ENCODE measurements around the gene SLCO4A1. TPM values are rescaled to one million over a fixed set of nuclear protein-coding genes. Genes with fewer than 3 reads are reported as not detected.
"Not testable (repeated sequence)": the region's sequence is repeated elsewhere in the genome, so short reads cannot be mapped to it uniquely, and the experiment has no call there.

The SLCO4A1 gene
- polyA plus RNA-seq, 4 donors, result 0.31 to 6.8 (median 3.5) TPM

- DNase-seq (ENCODE audit: low read depth in 4 of 4, low spot score in 3 of 4), result no peak
Measured at GRCh38 chr20:62622178-62622876, 20.0 kb upstream of the SLCO4A1 start.

- DNase-seq (ENCODE audit: low read depth in 4 of 4, low spot score in 3 of 4), result no peak
Measured at GRCh38 chr20:62622877-62623487, 19.3 kb upstream of the SLCO4A1 start.

GRCh38 chr20:62623488-62624324, 18.6 kb upstream of the SLCO4A1 start:
- peak in 2 of 4 donors; percentile 60 to 70 for DNase-seq (ENCODE audit: low read depth in 4 of 4, low spot score in 3 of 4)

- no peak for DNase-seq (ENCODE audit: low read depth in 4 of 4, low spot score in 3 of 4)
Measured at GRCh38 chr20:62624325-62624690, 18.0 kb upstream of the SLCO4A1 start.

- DNase-seq (ENCODE audit: low read depth in 4 of 4, low spot score in 3 of 4), result no peak
Measured at GRCh38 chr20:62624719-62625453, 17.4 kb upstream of the SLCO4A1 start.

GRCh38 chr20:62625516-62625915, 16.8 kb upstream of the SLCO4A1 start:
- DNase-seq (ENCODE audit: low read depth in 4 of 4, low spot score in 3 of 4), result no peak

GRCh38 chr20:62625921-62626547, 16.3 kb upstream of the SLCO4A1 start:
- DNase-seq (ENCODE audit: low read depth in 4 of 4, low spot score in 3 of 4), result no peak

GRCh38 chr20:62627425-62627824, 14.9 kb upstream of the SLCO4A1 start:
- DNase-seq (ENCODE audit: low read depth in 4 of 4, low spot score in 3 of 4), result not testable (repeated sequence)

GRCh38 chr20:62627901-62628612, 14.2 kb upstream of the SLCO4A1 start:
- DNase-seq (ENCODE audit: low read depth in 4 of 4, low spot score in 3 of 4), result no peak

GRCh38 chr20:62628691-62629090, 13.6 kb upstream of the SLCO4A1 start:
- DNase-seq (ENCODE audit: low read depth in 4 of 4, low spot score in 3 of 4), result no peak

GRCh38 chr20:62629864-62630470, 12.3 kb upstream of the SLCO4A1 start:
- DNase-seq (ENCODE audit: low read depth in 4 of 4, low spot score in 3 of 4), result no peak

GRCh38 chr20:62631336-62632308, 10.7 kb upstream of the SLCO4A1 start:
- no peak for DNase-seq (ENCODE audit: low read depth in 4 of 4, low spot score in 3 of 4)

GRCh38 chr20:62632575-62633090, 9.7 kb upstream of the SLCO4A1 start:
- DNase-seq (ENCODE audit: low read depth in 4 of 4, low spot score in 3 of 4), result no peak

GRCh38 chr20:62633598-62634329, 8.5 kb upstream of the SLCO4A1 start:
- no peak for DNase-seq (ENCODE audit: low read depth in 4 of 4, low spot score in 3 of 4)

- no peak for DNase-seq (ENCODE audit: low read depth in 4 of 4, low spot score in 3 of 4)
Measured at GRCh38 chr20:62634330-62634967, 7.9 kb upstream of the SLCO4A1 start.

GRCh38 chr20:62635232-62635631, 7.1 kb upstream of the SLCO4A1 start:
- DNase-seq (ENCODE audit: low read depth in 4 of 4, low spot score in 3 of 4), result no peak

- DNase-seq (ENCODE audit: low read depth in 4 of 4, low spot score in 3 of 4), result no peak
Measured at GRCh38 chr20:62635852-62636251, 6.5 kb upstream of the SLCO4A1 start.

Data from left renal pelvis (tissue), 4 donors.